Adrenal gland (tissue), 12 donors: Measurements from ENCODE around the gene RFC1. TPM values are rescaled to one million over a fixed set of nuclear protein-coding genes. Genes with fewer than 3 reads are reported as not detected.
A peak's percentile ranks its signal among the peaks of the same experiment; 100 is the strongest.
"Not testable (repeated sequence)": the region's sequence is repeated elsewhere in the genome, so short reads cannot be mapped to it uniquely, and the experiment has no call there.

Experiments used
- DNase-seq, 7 donors: peaks; one replicate each; pipeline ENCODE4 v3.0.0-alpha.2; 2019 to 2020
- H3K27ac ChIP-seq, 5 donors: fragments of 200-600 bp; sonication (generic) in 4 of 5; 1 replicate in 3 of 5; 2 replicates in 2 of 5; pipeline versions ENCODE4 v1.5.1 to v1.8.0; 2016 to 2020; ENCODE audit warnings: mild to moderate bottlenecking in 1 of 5
- H3K27me3 ChIP-seq: fragments of 200-600 bp; 2 replicates; pipeline ENCODE4 v1.8.0; 2021
- H3K36me3 ChIP-seq, 2 donors: fragments of 200-600 bp; replicated peaks in 1 of 2; 1 replicate in 1 of 2; 2 replicates in 1 of 2; pipeline versions ENCODE4 v1.5.1 to v1.8.0; 2018 to 2022
- H3K4me1 ChIP-seq, 2 donors: fragments of 200-600 bp; replicated peaks in 1 of 2; 1 replicate in 1 of 2; 2 replicates in 1 of 2; pipeline versions ENCODE4 v1.5.1 to v1.8.0; 2018 to 2021
- H3K4me3 ChIP-seq, 4 donors: fragments of 200-600 bp; sonication (generic) in 3 of 4; one replicate each; pipeline ENCODE4 v1.5.1; 2016 to 2018
- H3K9me3 ChIP-seq, 3 donors: fragments of 200-600 bp; sonication (generic) in 1 of 3; replicated peaks in 1 of 3; 1 replicate in 2 of 3; 2 replicates in 1 of 3; pipeline versions ENCODE4 v1.5.1 to v1.8.0; 2016 to 2021
- POLR2A ChIP-seq, 2 donors: fragments of 450-650 bp; IDR thresholded peaks; one replicate each; pipeline ENCODE4 v1.6.1; 2017; ENCODE audit warnings: antibody characterized with exemption in 2 of 2, mild to moderate bottlenecking in 2 of 2, moderate library complexity in 1 of 2
- WGBS, 4 donors: extraction: QIAGEN DNeasy Blood & Tissue Kit in 2 of 4; methylation state at CpG; one replicate each; pipeline versions ENCODE4 v1.1.5 to v1.1.7; 2013 to 2017; 5-methylcytosine and 5-hydroxymethylcytosine counted together
- intact Hi-C, 2 donors: fragments of 100-400 bp; cut with DNase I; formaldehyde crosslinking; loops; one replicate each; pipeline versions ENCODE4 v1.14.1 to v1.15.0; 2022 to 2023
- polyA plus RNA-seq, 3 donors: library from polyadenylated mRNA; stranded (reverse); fragments of 200-250 nt in 2 of 3; fragments of 350-450 nt in 1 of 3; fragmentation: Illumina TruSeq in 1 of 3; extraction: RNeasy Lipid Tissue Mini Kit (QIAGEN cat#74804) in 1 of 3; gene quantifications; one replicate each; pipeline ENCODE4 v1.2.3, GENCODE V29; 2013 to 2014
- total RNA-seq, 9 donors: library from RNA; depleted of rRNA in 4 of 9; stranded (reverse); fragments of >200 nt in 4 of 9; fragments of 120-200 nt in 1 of 9; fragmentation: NEBNext Ultra II Directional in 1 of 9; extraction: Animal tissue kit (Norgen Biotek cat#: 25700) in 1 of 9; gene quantifications; one replicate each; pipeline versions ENCODE4 v1.1.0 to v1.2.4, GENCODE V29; 2013 to 2023
- TF ChIP-seq, protein P1 (sequence below), 6 experiments: fragments of 450-650 bp in 4 of 6; fragments of 200-600 bp in 2 of 6; sonication (generic) in 1 of 6; IDR thresholded peaks; 1 replicate in 5 of 6; 2 replicates in 1 of 6; pipeline versions ENCODE4 v1.5.1 to v1.8.0; 2016 to 2021; ENCODE audit warnings: antibody characterized with exemption in 6 of 6, mild to moderate bottlenecking in 2 of 6, moderate library complexity in 1 of 6
- donor health status: healthy with polysubstance abuse.
- donor health status: Bipolar disorder and iron deficiency.
- donor health status: DM: yes; HTN: yes; CAD: no.
- donor health status: DM: no; HTN: no; CAD: no.
- donor health status: DM: no; HTN: no; CAD: no.
- donor health status: DM: yes; HTN: yes; CAD: no.

Gene RFC1
- total and polyA plus RNA-seq, 12 donors = 13.0 to 137 (median 52.6) TPM

DNA sequence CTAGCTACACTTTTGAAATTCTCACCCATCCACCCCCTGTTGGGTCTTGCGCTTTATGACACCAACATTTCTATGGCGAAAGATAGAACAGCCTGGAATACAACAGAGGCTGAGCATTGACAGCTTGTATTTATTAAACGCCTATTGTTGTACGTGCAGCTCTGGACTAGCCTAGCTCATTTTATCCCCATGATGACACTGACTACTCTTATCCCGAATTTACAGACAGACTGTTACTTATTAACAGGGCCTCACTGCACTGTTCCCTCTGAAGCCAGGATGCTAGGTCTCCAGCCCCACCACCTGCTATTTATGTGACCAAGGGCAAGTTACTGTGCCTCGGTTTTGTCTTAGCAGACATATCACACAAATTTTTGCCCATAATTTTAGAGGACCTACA is 1.0 kb upstream of the RFC1 start:
- Histone ChIP-seq H3K9me3 (no peaks in the 10 kb centered on the region), H3K27me3 (no peaks in the 10 kb centered on the region), H3K4me3 (no peak overlapping the region), H3K4me1 (peaks cover 17 to 27% of the 10 kb centered on the region in 2 donors), H3K27ac (no peak overlapping the region), H3K36me3 (no peaks in the 10 kb centered on the region)
- 90 to 95% (median 94%) methylated on average over 6 of the region's 6 CpGs for WGBS, 4 donors
- no peak for DNase-seq
- intact Hi-C loops = no loop called here
- TF ChIP-seq, protein P1, sequence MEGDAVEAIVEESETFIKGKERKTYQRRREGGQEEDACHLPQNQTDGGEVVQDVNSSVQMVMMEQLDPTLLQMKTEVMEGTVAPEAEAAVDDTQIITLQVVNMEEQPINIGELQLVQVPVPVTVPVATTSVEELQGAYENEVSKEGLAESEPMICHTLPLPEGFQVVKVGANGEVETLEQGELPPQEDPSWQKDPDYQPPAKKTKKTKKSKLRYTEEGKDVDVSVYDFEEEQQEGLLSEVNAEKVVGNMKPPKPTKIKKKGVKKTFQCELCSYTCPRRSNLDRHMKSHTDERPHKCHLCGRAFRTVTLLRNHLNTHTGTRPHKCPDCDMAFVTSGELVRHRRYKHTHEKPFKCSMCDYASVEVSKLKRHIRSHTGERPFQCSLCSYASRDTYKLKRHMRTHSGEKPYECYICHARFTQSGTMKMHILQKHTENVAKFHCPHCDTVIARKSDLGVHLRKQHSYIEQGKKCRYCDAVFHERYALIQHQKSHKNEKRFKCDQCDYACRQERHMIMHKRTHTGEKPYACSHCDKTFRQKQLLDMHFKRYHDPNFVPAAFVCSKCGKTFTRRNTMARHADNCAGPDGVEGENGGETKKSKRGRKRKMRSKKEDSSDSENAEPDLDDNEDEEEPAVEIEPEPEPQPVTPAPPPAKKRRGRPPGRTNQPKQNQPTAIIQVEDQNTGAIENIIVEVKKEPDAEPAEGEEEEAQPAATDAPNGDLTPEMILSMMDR (IDR thresholded peaks at IDR 0.05) = no peak
- TF ChIP-seq POLR2A (IDR thresholded peaks at IDR 0.05) = no peak

DNA sequence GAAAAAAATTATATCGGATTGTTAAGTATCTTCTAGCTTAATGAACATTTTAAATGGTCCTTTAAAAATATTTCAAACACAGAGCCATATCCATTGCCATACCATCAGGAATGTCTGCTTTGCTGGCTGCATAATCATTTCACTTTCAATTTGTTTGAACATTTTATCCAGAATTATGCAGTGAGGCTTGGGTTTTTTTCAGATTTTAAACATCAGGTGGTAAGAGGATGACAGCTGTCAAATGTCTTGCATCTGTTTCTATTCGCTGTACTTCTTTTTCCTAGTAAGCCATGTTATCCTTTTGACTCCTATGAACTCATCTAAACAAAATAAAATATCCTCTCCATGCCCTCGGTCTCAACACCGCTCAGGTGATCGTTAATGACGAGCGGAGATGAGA is 802 bp downstream of the RFC1 start:
- intact Hi-C loops = no loop called here
- Histone ChIP-seq H3K4me3 (peak overlapping the region in 2 of 4 donors; percentile 79 to 90), H3K9me3 (no peaks in the 10 kb centered on the region), H3K4me1 (peaks cover 19 to 30% of the 10 kb centered on the region in 2 donors), H3K27ac (peak overlapping the region in 3 of 5 donors; percentile 87 to 91 (median 90)), H3K27me3 (no peaks in the 10 kb centered on the region), H3K36me3 (no peaks in the 10 kb centered on the region)
- WGBS, 4 donors = 4 to 10% (median 5%) methylated on average over 7 of the region's 7 CpGs
- TF ChIP-seq, protein P1 (IDR thresholded peaks at IDR 0.05) = no peak
- no peak for TF ChIP-seq POLR2A (IDR thresholded peaks at IDR 0.05)
- no peak for DNase-seq

DNA sequence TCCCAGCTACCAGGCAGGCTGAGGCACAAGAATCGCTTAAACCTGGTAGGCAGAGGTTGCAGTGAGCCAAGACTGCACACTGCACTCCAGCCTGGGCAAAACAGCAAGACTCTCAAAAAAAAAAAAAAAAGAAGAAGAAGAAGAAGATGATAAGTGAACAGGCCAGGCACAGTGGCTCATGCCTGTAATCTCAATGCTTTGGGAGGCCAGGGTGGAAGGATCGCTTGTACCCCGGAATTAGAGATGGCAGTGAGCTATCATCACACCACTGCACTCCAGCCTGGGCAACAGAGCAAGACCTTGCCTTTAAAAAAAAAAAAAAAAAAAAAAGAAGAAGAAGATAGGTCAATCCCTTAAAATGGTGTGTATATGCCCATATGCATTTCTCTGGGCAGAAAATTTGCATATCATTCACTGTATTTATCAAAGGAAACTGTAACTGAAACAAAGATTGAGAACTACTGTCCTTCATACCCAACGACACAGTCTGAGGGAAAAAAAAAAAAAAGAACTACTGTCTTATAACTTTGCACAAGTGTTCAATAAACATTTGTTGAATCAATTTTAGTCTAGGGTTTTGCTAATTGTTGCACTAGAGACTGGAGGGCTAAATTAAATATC is 2.3 kb downstream of the RFC1 start:
- no peaks in the 10 kb centered on the region for H3K36me3 ChIP-seq
- DNase-seq = no peak
- H3K4me3 ChIP-seq = no peak overlapping the region
- H3K4me1 ChIP-seq = peaks cover 19 to 30% of the 10 kb centered on the region in 2 donors
- intact Hi-C loops = no loop called here
- no peaks in the 10 kb centered on the region for H3K9me3 ChIP-seq
- WGBS, 4 donors = 76 to 82% (median 79%) methylated on average over 4 of the region's 4 CpGs
- TF ChIP-seq POLR2A (IDR thresholded peaks at IDR 0.05) = no peak
- TF ChIP-seq, protein P1 (IDR thresholded peaks at IDR 0.05) = no peak
- no peaks in the 10 kb centered on the region for H3K27me3 ChIP-seq
- no peak overlapping the region for H3K27ac ChIP-seq

DNA sequence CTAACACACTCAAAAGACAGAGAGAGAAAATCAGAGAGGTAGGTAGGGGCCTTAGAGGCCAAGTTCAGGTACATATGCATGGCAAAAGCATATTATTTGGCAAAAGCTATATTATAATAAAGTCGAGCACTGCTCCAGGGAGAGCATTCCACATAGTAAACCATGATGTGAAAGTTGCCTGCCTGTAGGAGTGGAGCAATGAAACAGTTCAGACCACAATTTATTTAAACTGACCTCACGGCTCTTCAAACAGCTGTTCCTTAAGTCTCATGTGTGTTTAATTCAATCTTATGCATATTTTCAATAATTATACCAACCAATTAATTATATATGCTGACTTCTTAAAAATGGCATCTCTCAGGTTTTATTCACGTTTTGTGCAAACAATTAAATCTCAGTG is 3.3 kb downstream of the RFC1 start:
- Histone ChIP-seq H3K4me1 (peaks cover 19 to 30% of the 10 kb centered on the region in 2 donors), H3K4me3 (no peak overlapping the region), H3K27ac (no peak overlapping the region), H3K36me3 (no peaks in the 10 kb centered on the region), H3K27me3 (no peaks in the 10 kb centered on the region), H3K9me3 (no peaks in the 10 kb centered on the region)
- 61 to 69% (median 66%) methylated on average over 3 of the region's 3 CpGs for WGBS, 4 donors
- TF ChIP-seq, protein P1 (IDR thresholded peaks at IDR 0.05) = no peak
- no peak for TF ChIP-seq POLR2A (IDR thresholded peaks at IDR 0.05)
- intact Hi-C loops = no loop called here
- no peak for DNase-seq

DNA sequence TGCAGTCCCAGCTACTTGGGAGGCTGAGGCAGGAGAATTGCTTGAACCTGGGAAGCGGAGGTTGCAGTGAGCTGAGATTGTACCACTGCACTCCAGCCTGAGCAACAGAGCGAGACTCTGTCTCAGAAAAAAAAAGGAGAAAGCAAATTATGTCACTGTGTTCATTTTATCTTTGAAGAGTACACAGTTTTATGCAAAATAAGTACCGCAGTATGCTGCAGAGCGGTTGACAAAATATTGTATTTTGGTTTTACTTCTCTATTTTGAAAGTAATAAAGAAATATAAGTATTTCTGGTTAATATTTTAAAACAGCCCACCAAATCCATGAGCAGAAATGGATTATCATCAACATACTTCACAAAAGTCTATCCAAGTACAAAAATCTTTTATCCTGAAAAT is 5.6 kb downstream of the RFC1 start:
- intact Hi-C loops, H3K9me3 ChIP-seq, H3K27me3 ChIP-seq, H3K4me3 ChIP-seq, DNase-seq, H3K27ac ChIP-seq, H3K36me3 ChIP-seq: not testable (repeated sequence)
- 91 to 97% (median 93%) methylated on average over 4 of the region's 4 CpGs for WGBS, 4 donors
- peaks cover 33 to 45% of the 10 kb centered on the region in 2 donors for H3K4me1 ChIP-seq
